Stimulated activated CD4-positive, alpha-beta T cell treated with anti-CD3 and anti-CD28 coated beads, Interleukin-1b, Interleukin-23, amount 100 ng/mL, for 4 hours (primary cell): Measurements from ENCODE around the gene MVB12B.
"Not testable (repeated sequence)": the region's sequence is repeated elsewhere in the genome, so short reads cannot be mapped to it uniquely, and the experiment has no call there.

Source experiments
- DNase-seq, 2 donors: peaks; one replicate each; pipeline ENCODE4 v3.0.0-alpha.2; 2020; ENCODE audit warnings: low read depth in 2 of 2

The MVB12B gene

GRCh38 chr9:126326228-126327005, at the start of gene MVB12B:
MVB12B (plus strand) TSS chr9:126326829; CDS start chr9:126326930, 101 bp downstream.
- peak; percentile 27 to 53 for DNase-seq

GRCh38 chr9:126283799-126284465, 42.7 kb upstream of the MVB12B start:
- no peak for DNase-seq

- DNase-seq: not testable (repeated sequence)
Observed at GRCh38 chr9:126285652-126286051, 41.0 kb upstream of the MVB12B start.

GRCh38 chr9:126287166-126287866, 39.3 kb upstream of the MVB12B start:
- DNase-seq: no peak

- DNase-seq: no peak
Observed at GRCh38 chr9:126290871-126291270, 35.8 kb upstream of the MVB12B start.

- DNase-seq: no peak
Observed at GRCh38 chr9:126291925-126292324, 34.7 kb upstream of the MVB12B start.

GRCh38 chr9:126292736-126293521, 33.7 kb upstream of the MVB12B start:
- DNase-seq: no peak

GRCh38 chr9:126293522-126293889, 33.1 kb upstream of the MVB12B start:
- DNase-seq: no peak

- no peak for DNase-seq
Observed at GRCh38 chr9:126294331-126295081, 32.1 kb upstream of the MVB12B start.

- DNase-seq: no peak
Observed at GRCh38 chr9:126295082-126295477, 31.5 kb upstream of the MVB12B start.

GRCh38 chr9:126295516-126295915, 31.1 kb upstream of the MVB12B start:
- no peak for DNase-seq

GRCh38 chr9:126295936-126296600, 30.6 kb upstream of the MVB12B start:
- DNase-seq: no peak

- DNase-seq: no peak
Observed at GRCh38 chr9:126296687-126297086, 29.9 kb upstream of the MVB12B start.

- no peak for DNase-seq
Observed at GRCh38 chr9:126297661-126298060, 29.0 kb upstream of the MVB12B start.

GRCh38 chr9:126298063-126298801, 28.4 kb upstream of the MVB12B start:
- no peak for DNase-seq

GRCh38 chr9:126299706-126300276, 26.8 kb upstream of the MVB12B start:
- no peak for DNase-seq

GRCh38 chr9:126301196-126301595, 25.4 kb upstream of the MVB12B start:
- no peak for DNase-seq

- peak in 1 of 2 donors; percentile 44 for DNase-seq
Observed at GRCh38 chr9:126301985-126302603, 24.5 kb upstream of the MVB12B start.

- DNase-seq: no peak
Observed at GRCh38 chr9:126302730-126303129, 23.9 kb upstream of the MVB12B start.
